K562 (cell line): ENCODE measurements around the gene NFIL3. TPM values are rescaled to one million over a fixed set of nuclear protein-coding genes. Genes with fewer than 3 reads are reported as not detected.

Source experiments
- ATF6 ChIP-seq: sonication (generic); formaldehyde crosslinking; IDR thresholded peaks from 2 replicates; pipeline ENCODE4 v1.4.0; 2020; ENCODE audit warnings: mild to moderate bottlenecking, missing genetic modification reagents
- DMBX1 ChIP-seq: fragments of 250-450 bp; sonication (Bioruptor Pico); IDR thresholded peaks from 2 replicates; pipeline ENCODE4 v1.8.0; 2022; ENCODE audit warnings: inconsistent platforms, mild to moderate bottlenecking, moderate library complexity, borderline replicate concordance
- DPF2 ChIP-seq: fragments of 450-650 bp; IDR thresholded peaks from 2 replicates; pipeline ENCODE4 v1.6.1; 2016
- ELK1 ChIP-seq: sonication (generic); formaldehyde crosslinking; IDR thresholded peaks from 2 replicates; pipeline ENCODE4 v1.8.1; 2022; ENCODE audit warnings: missing genetic modification reagents
- FOXP4 ChIP-seq: sonication (generic); formaldehyde crosslinking; IDR thresholded peaks from 2 replicates; pipeline ENCODE4 v1.8.0; 2022; ENCODE audit warnings: mild to moderate bottlenecking, missing genetic modification reagents, borderline replicate concordance
- MAFK ChIP-seq: IDR thresholded peaks from 2 replicates; pipeline ENCODE4 v1.6.1; 2011; ENCODE audit warnings: low read length, improper control_type of control experiment
- MTF1 ChIP-seq: fragments of 250-450 bp; sonication (Bioruptor Pico); IDR thresholded peaks from 2 replicates; pipeline ENCODE4 v1.9.0; 2021; ENCODE audit warnings: moderate library complexity, mild to moderate bottlenecking, inconsistent platforms, borderline replicate concordance
- PML ChIP-seq: IDR thresholded peaks from 2 replicates; pipeline ENCODE4 v1.6.1; 2012; ENCODE audit warnings: low read length, inconsistent platforms
- RB1 ChIP-seq: fragments of 450-650 bp; IDR thresholded peaks from 2 replicates; pipeline ENCODE4 v1.6.1; 2017; ENCODE audit warnings: low read depth, mild to moderate bottlenecking
- SUPT5H ChIP-seq: fragments of 450-650 bp; IDR thresholded peaks from 2 replicates; pipeline ENCODE4 v1.6.1; 2016
- USF2 ChIP-seq: sonication (generic); formaldehyde crosslinking; IDR thresholded peaks from 2 replicates; pipeline ENCODE4 v1.5.0; 2020; ENCODE audit warnings: missing genetic modification reagents
- ZBTB9 ChIP-seq: fragments of 450-650 bp; formaldehyde crosslinking; IDR thresholded peaks from 2 replicates; pipeline ENCODE4 v1.4.0; 2020; ENCODE audit warnings: mild to moderate bottlenecking, moderate library complexity
- ZNF232 ChIP-seq: sonication (generic); formaldehyde crosslinking; IDR thresholded peaks from 2 replicates; pipeline ENCODE4 v1.8.0; 2022; ENCODE audit warnings: mild to moderate bottlenecking, missing genetic modification reagents
- ZNF263 ChIP-seq: sonication (generic); formaldehyde crosslinking; IDR thresholded peaks from 2 replicates; pipeline ENCODE4 v1.8.0; 2022; ENCODE audit warnings: mild to moderate bottlenecking, missing genetic modification reagents, borderline replicate concordance
- ZNF592 ChIP-seq: fragments of 450-650 bp; IDR thresholded peaks from 2 replicates; pipeline ENCODE4 v1.6.1; 2017; ENCODE audit warnings: antibody characterized with exemption, mild to moderate bottlenecking
- ZNF699 ChIP-seq: fragments of 250-450 bp; sonication (Bioruptor Pico); IDR thresholded peaks from 2 replicates; pipeline ENCODE4 v1.8.0; 2021; ENCODE audit warnings: mild to moderate bottlenecking, moderate library complexity; ENCODE audit not compliant: insufficient replicate concordance
- polyA plus RNA-seq, 8 experiments: library from polyadenylated mRNA; depleted of rRNA in 4 of 8; stranded (reverse) in 5 of 8; unstranded in 3 of 8; fragments of >200 nt; fragmentation: Nextera tagmentation in 2 of 8; fragmentation: Illumina TruSeq in 1 of 8; extraction: Ambion mirVana in 2 of 8; extraction: Trizol in 1 of 8; gene quantifications; 2 replicates each; pipeline versions ENCODE4 v1.2.1 to v1.2.3, GENCODE V29; 2011 to 2014; ENCODE audit warnings: inconsistent platforms in 1 of 8, missing spikeins in 1 of 8
- total RNA-seq, 7 experiments: library from RNA; depleted of rRNA in 6 of 7; stranded (reverse); fragments of >200 nt in 6 of 7; fragmentation: Illumina TruSeq in 2 of 7; extraction: Trizol in 2 of 7; gene quantifications; 2 replicates each; pipeline versions ENCODE4 v1.2.1 to v1.2.3, GENCODE V29; 2011 to 2021; ENCODE audit warnings: low replicate concordance in 1 of 7

Gene NFIL3
- total and polyA plus RNA-seq, 9 of the 15 experiments (the other 6 are each of a cell fraction or from before 2014, with no cell fraction given): 3.2 to 16.1 (median 9.3) TPM

GRCh38 chr9:91423785-91424402 lies at the start of gene NFIL3 (continued):
- TF ChIP-seq ZNF592 (no peak), ZNF232 (CRISPR knock-in tag) (no peak), USF2 (CRISPR knock-in tag) (no peak), RB1 (peak; percentile 26; the same call in 1 of the 2 replicates), MTF1 (CRISPR knock-in tag) (no peak), FOXP4 (CRISPR knock-in tag) (no peak), ZNF263 (CRISPR knock-in tag) (no peak), SUPT5H (peak; percentile 47; the same call in 1 of the 2 replicates), MAFK (no peak), ZNF699 (CRISPR knock-in tag) (no peak), DMBX1 (no peak), ATF6 (CRISPR knock-in tag) (no peak), DPF2 (no peak), PML (peak; percentile 49; the same call in 1 of the 2 replicates), ELK1 (CRISPR knock-in tag) (no peak), ZBTB9 (CRISPR knock-in tag) (0 out of 2 replicates have a peak, but pooled peaks have one; percentile 38)
